Epithelial cell of proximal tubule (primary cell): ENCODE results near the gene HTRA2. TPM values are rescaled to one million over a fixed set of nuclear protein-coding genes. Genes with fewer than 3 reads are reported as not detected.
"Not testable (repeated sequence)": the region's sequence is repeated elsewhere in the genome, so short reads cannot be mapped to it uniquely, and the experiment has no call there.

Source experiments
- DNase-seq: peaks from one replicate; pipeline ENCODE4 v3.0.0-alpha.2; 2011; ENCODE audit warnings: low read depth
- H3K4me3 ChIP-seq: 2 replicates; pipeline ENCODE4 v1.5.1; 2011; ENCODE audit warnings: low read depth, mild to moderate bottlenecking, low read length
- total RNA-seq: library from RNA; depleted of rRNA; stranded (reverse); fragments of >200 nt; gene quantifications from 2 replicates; pipeline ENCODE4 v1.2.3, GENCODE V29; 2015
- TF ChIP-seq, protein P1 (sequence below): conservative IDR thresholded peaks from 2 replicates; pipeline ENCODE4 v1.5.1; 2012; ENCODE audit warnings: low read depth, mild to moderate bottlenecking, low read length

HTRA2 gene
- 25.1 and 42.0 TPM in 2 replicates for total RNA-seq

DNA sequence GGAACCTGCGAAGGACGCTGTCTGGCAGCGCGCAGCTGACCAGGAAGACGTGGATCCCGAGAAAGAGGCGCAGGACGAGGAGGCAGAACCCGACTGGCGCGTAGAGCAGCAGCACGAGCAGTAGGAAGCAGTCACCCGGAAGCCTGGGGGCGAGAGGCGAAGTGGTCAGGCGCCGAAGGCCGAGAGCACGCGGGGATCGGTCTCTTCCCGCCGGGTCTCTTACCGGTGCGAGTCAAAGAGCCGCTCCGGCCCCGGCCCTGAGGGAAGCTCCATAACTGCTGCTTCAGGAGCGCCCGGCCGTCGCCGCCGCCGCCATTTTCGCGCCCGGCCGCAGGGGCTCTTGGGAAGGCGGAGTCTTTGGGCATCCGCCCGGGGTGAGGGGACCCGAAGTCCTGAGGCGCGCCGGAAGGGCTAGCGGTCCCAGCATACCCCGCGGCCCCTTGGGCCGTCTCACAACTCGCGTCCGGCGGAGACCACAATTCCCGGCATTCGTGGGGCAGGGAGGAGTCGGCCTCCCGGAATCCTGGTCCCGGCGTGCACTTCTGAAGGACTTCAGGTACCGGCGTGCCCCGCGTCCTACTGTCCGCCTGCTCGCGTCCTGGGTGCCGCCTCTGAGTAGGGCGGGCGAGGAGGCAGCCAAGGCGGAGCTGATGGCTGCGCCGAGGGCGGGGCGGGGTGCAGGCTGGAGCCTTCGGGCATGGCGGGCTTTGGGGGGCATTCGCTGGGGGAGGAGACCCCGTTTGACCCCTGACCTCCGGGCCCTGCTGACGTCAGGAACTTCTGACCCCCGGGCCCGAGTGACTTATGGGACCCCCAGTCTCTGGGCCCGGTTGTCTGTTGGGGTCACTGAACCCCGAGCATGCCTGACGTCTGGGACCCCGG is at the start of gene HTRA2, which contains the start of gene AUP1:
Gene HTRA2, plus strand, starts transcription at position 577 of the 882 bp plus-strand sequence. Its CDS starts 74 bp downstream, at position 651.
Gene AUP1, minus strand, starts transcription at position 350 of the 882 bp plus-strand sequence. Its CDS starts 77 bp downstream, at position 273.
- TF ChIP-seq, protein P1, sequence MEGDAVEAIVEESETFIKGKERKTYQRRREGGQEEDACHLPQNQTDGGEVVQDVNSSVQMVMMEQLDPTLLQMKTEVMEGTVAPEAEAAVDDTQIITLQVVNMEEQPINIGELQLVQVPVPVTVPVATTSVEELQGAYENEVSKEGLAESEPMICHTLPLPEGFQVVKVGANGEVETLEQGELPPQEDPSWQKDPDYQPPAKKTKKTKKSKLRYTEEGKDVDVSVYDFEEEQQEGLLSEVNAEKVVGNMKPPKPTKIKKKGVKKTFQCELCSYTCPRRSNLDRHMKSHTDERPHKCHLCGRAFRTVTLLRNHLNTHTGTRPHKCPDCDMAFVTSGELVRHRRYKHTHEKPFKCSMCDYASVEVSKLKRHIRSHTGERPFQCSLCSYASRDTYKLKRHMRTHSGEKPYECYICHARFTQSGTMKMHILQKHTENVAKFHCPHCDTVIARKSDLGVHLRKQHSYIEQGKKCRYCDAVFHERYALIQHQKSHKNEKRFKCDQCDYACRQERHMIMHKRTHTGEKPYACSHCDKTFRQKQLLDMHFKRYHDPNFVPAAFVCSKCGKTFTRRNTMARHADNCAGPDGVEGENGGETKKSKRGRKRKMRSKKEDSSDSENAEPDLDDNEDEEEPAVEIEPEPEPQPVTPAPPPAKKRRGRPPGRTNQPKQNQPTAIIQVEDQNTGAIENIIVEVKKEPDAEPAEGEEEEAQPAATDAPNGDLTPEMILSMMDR = no peak
- DNase-seq = peak; percentile 79

DNA sequence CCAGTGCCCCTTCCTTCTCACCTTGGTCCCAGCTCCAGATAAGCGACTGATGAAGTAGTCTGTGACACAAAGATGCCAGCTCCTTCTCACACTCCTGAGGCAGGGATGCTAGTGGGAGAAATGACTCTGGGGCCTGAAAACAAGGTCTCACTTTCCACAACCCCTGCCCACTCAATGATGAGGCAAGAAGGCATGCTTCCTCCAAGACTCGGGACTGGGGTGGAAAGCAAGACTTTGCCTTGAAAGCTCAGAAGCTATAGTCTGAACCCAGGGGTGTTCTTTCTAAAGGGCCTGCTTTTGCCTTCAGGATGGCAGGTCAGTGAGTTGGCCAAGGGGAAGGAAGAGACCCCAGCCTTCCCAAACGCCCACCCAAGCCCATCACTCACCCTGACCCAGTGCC is 48.3 kb upstream of the HTRA2 start:
- no peak for DNase-seq
- peak overlapping the region; percentile 79 for H3K4me3 ChIP-seq
- TF ChIP-seq, protein P1 = no peak

More for the DNA sequence above, at the start of gene HTRA2, which contains the start of gene AUP1:
- H3K4me3 ChIP-seq = peak within 1 kb of the TSS; percentile 99

GRCh38 chr2:74481961-74482800 is 47.6 kb upstream of the HTRA2 start:
- H3K4me3 ChIP-seq = peak overlapping the region; percentile 79
- no peak for DNase-seq
- TF ChIP-seq, protein P1 = no peak

- DNase-seq = peak; percentile 63
- TF ChIP-seq, protein P1 = peak; percentile 92
Observed at GRCh38 chr2:74482801-74483674, 46.7 kb upstream of the HTRA2 start, which contains the start of the genes CCDC142 and TTC31. Gene CCDC142 (minus strand): TSS chr2:74482998. CDS start chr2:74482837, 161 bp downstream. Gene TTC31 (plus strand): TSS chr2:74483081. CDS start chr2:74483096, 15 bp downstream.

DNA sequence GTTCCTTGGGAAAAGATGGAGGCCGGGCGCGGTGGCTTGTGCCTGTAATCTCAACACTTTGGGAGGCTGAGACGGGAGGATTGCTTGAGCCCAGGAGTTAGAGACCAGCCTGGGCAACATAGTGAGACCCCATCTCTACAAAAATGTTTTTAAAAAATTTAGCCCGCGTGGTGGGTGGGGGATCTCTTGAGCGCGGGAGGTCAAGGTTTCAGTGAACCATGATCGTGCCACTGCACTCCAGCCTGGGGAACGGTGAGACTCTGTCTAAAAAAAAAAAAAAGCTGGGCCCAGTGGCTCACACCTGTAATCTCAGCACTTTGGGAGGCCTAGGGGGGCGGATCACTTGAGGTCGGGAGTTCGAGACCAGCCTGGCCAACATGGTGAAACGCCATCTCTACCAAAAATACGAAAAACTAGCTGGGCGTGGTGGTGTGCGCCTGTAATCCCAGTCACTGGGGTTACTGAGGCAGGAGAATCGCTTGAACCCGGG is 46.0 kb upstream of the HTRA2 start:
- DNase-seq = not testable (repeated sequence)
- H3K4me3 ChIP-seq = peak overlapping the region; percentile 79

More at GRCh38 chr2:74482801-74483674, 46.7 kb upstream of the HTRA2 start, which contains the start of the genes CCDC142 and TTC31:
- peak within 1 kb of the TSS; percentile 79 for H3K4me3 ChIP-seq

DNA sequence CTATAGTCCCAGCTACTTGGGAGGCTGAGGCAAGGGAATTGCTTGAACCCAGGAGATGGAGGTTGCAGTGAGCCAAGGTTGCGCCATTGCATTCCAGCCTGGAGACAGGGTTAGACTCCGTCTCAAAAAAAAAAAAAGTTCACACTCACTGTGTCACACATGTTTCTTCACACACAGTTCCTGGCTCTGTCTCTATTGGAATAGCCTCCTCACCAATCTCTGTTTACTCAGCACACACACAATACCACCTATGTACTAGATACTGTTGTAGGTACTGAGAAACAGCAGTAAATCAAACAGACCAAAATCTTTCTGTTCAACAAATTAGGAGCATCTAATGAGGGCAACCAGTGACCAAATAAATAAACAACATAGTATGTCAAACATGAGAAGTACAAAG is 43.6 kb upstream of the HTRA2 start:
- H3K4me3 ChIP-seq = no peak overlapping the region
- TF ChIP-seq, protein P1 = no peak
- DNase-seq = no peak
